HepG2 (cell line): ENCODE measurements around the gene FMN2. TPM values are rescaled to one million over a fixed set of nuclear protein-coding genes. Genes with fewer than 3 reads are reported as not detected.

Experiments
- ATAC-seq: fragments of 200-7000 bp; cut with Tn5 transposase; 3 replicates; pipeline ENCODE4 v1.9.1; 2020; ENCODE audit warnings: mild to moderate bottlenecking, moderate library complexity
- BruUV-seq: library from RNA; stranded (reverse); fragments of 400-500 nt; replicated peaks from 2 replicates; lab custom pipeline; 2021; lab: Mats Ljungman, UMichigan
- CTCF ChIA-PET: fragments of 300-600 bp; formaldehyde crosslinking; extraction: SDS; loops from one replicate; lab custom pipeline; 2021; ENCODE audit warnings: low total read pairs, inconsistent platforms, low intra/inter-chr PET ratio; lab: Yijun Ruan, JAX
- POLR2A ChIA-PET: fragments of 350-600 bp; sonication (Branson Sonifier 250); formaldehyde crosslinking; loops from one replicate; lab custom pipeline; 2020; ENCODE audit warnings: antibody characterized with exemption, inconsistent platforms; lab: Yijun Ruan, JAX
- DNase-seq: peaks from one replicate; pipeline ENCODE4 v3.0.0-alpha.2; 2015; ENCODE audit warnings: low spot score
- FAIRE-seq: peaks from 3 replicates; lab custom pipeline; 2011; peaks lifted over from hg19 to GRCh38; lab: Jason Lieb, UNC
- H2AFZ ChIP-seq: one replicate; pipeline ENCODE4 v1.6.1; 2011; ENCODE audit warnings: low read length, inconsistent platforms
- H3K27ac ChIP-seq: fragments of 300-600 bp; 3 replicates; pipeline ENCODE4 v1.8.0; 2011; ENCODE audit warnings: mixed run types, mild to moderate bottlenecking, mixed read lengths, low read length, inconsistent platforms; ENCODE audit not compliant: insufficient read depth; ENCODE audit errors: extremely low read length
- H3K27me3 ChIP-seq, 2 experiments: fragments of 200-600 bp in 1 of 2; 2 replicates in 1 of 2; 3 replicates in 1 of 2; pipeline versions ENCODE4 v1.6.0 to v1.8.0; 2011; ENCODE audit warnings: low read length in 2 of 2, mild to moderate bottlenecking in 2 of 2, moderate library complexity in 2 of 2, inconsistent platforms in 1 of 2; ENCODE audit not compliant: insufficient read depth in 2 of 2, control insufficient read depth in 1 of 2
- H3K36me3 ChIP-seq, 2 experiments: fragments of 200-600 bp in 1 of 2; replicated peaks in 1 of 2; 2 replicates in 1 of 2; 3 replicates in 1 of 2; pipeline versions ENCODE4 v1.5.1 to v1.8.0; 2011; ENCODE audit warnings: low read length in 2 of 2, inconsistent platforms in 1 of 2; ENCODE audit not compliant: insufficient read depth in 2 of 2, control insufficient read depth in 1 of 2
- H3K4me1 ChIP-seq: 2 replicates; pipeline ENCODE4 v1.5.1; 2012; ENCODE audit warnings: low read length, inconsistent platforms; ENCODE audit not compliant: insufficient read depth
- H3K4me2 ChIP-seq: 2 replicates; pipeline ENCODE4 v1.6.0; 2011; ENCODE audit warnings: low read depth, low read length, inconsistent platforms
- H3K4me3 ChIP-seq, 3 experiments: fragments of 200-600 bp in 1 of 3; sonication (generic), shearing (Covaris generic) in 1 of 3; replicated peaks in 1 of 3; 2 replicates each; pipeline ENCODE4 v1.5.1; 2011 to 2016; ENCODE audit warnings: low read length in 3 of 3, inconsistent platforms in 2 of 3, low read depth in 2 of 3, mild to moderate bottlenecking in 2 of 3, control low read depth in 1 of 3, mixed read lengths in 1 of 3; ENCODE audit not compliant: insufficient read depth in 1 of 3
- H3K79me2 ChIP-seq: one replicate; pipeline ENCODE4 v1.6.1; 2011; ENCODE audit warnings: low read length, inconsistent platforms; ENCODE audit not compliant: insufficient read depth
- H3K9ac ChIP-seq: 2 replicates; pipeline ENCODE4 v1.6.0; 2011; ENCODE audit warnings: mild to moderate bottlenecking, low read depth, low read length, inconsistent platforms; ENCODE audit not compliant: insufficient read depth
- H3K9me3 ChIP-seq: 2 replicates; pipeline ENCODE4 v1.5.1; 2012; ENCODE audit warnings: mild to moderate bottlenecking, low read length
- H4K20me1 ChIP-seq: 2 replicates; pipeline ENCODE4 v1.6.0; 2011; ENCODE audit warnings: inconsistent platforms, mild to moderate bottlenecking, low read length, moderate library complexity; ENCODE audit not compliant: insufficient read depth
- BCL3 ChIP-seq: sonication (generic); formaldehyde crosslinking; IDR thresholded peaks from 2 replicates; pipeline ENCODE4 v1.5.1; 2020; ENCODE audit warnings: mild to moderate bottlenecking, missing genetic modification reagents, moderate library complexity
- CERS6 ChIP-seq: sonication (generic); formaldehyde crosslinking; IDR thresholded peaks from 2 replicates; pipeline ENCODE4 v1.5.0; 2020; ENCODE audit warnings: missing genetic modification reagents
- FOXA1 ChIP-seq, 2 experiments: fragments of 450-650 bp in 1 of 2; sonication (generic) in 1 of 2; formaldehyde crosslinking in 1 of 2; IDR thresholded peaks; 2 replicates each; pipeline versions ENCODE4 v1.4.0 to v1.6.1; 2016 to 2020; ENCODE audit warnings: missing genetic modification reagents in 1 of 2
- KDM2A ChIP-seq: sonication (generic); formaldehyde crosslinking; IDR thresholded peaks from 2 replicates; pipeline ENCODE4 v1.4.0; 2020; ENCODE audit warnings: low read depth, missing genetic modification reagents, borderline replicate concordance
- MED13 ChIP-seq: sonication (generic); formaldehyde crosslinking; IDR thresholded peaks from 2 replicates; pipeline ENCODE4 v1.5.0; 2020; ENCODE audit warnings: missing genetic modification reagents
- PAWR ChIP-seq: sonication (generic); formaldehyde crosslinking; IDR thresholded peaks from 2 replicates; pipeline ENCODE4 v1.4.0; 2020; ENCODE audit warnings: missing genetic modification reagents, mild to moderate bottlenecking, borderline replicate concordance
- PCBP2 ChIP-seq: fragments of 200-400 bp; formaldehyde crosslinking; optimal IDR thresholded peaks from 2 replicates; pipeline ENCODE3; 2018; ENCODE audit warnings: low read length, low read depth; ENCODE audit not compliant: poor library complexity, severe bottlenecking
- RFXAP ChIP-seq: sonication (generic); formaldehyde crosslinking; IDR thresholded peaks from 2 replicates; pipeline ENCODE4 v1.4.0; 2020; ENCODE audit warnings: missing genetic modification reagents, borderline replicate concordance
- SMYD3 ChIP-seq: sonication (generic); formaldehyde crosslinking; IDR thresholded peaks from 2 replicates; pipeline ENCODE4 v1.8.1; 2023; ENCODE audit warnings: mild to moderate bottlenecking, missing genetic modification reagents
- SOX13 ChIP-seq, 3 experiments: fragments of 450-650 bp in 1 of 3; sonication (generic) in 1 of 3; formaldehyde crosslinking in 1 of 3; IDR thresholded peaks in 2 of 3; conservative IDR thresholded peaks in 1 of 3; 2 replicates each; pipeline versions ENCODE4 v1.5.0 to v1.6.1; 2016 to 2020; ENCODE audit warnings: antibody characterized with exemption in 1 of 3, mild to moderate bottlenecking in 1 of 3, missing compliant biosample characterization in 1 of 3, missing genetic modification reagents in 1 of 3, moderate library complexity in 1 of 3
- SP4 ChIP-seq: sonication (generic); formaldehyde crosslinking; IDR thresholded peaks from 2 replicates; pipeline ENCODE4 v1.8.1; 2023; ENCODE audit warnings: mild to moderate bottlenecking, missing genetic modification reagents
- ZNF292 ChIP-seq: sonication (generic); formaldehyde crosslinking; IDR thresholded peaks from 2 replicates; pipeline ENCODE4 v1.8.1; 2022; ENCODE audit warnings: mild to moderate bottlenecking, low read depth, missing genetic modification reagents, borderline replicate concordance
- ZNF501 ChIP-seq: sonication (generic); formaldehyde crosslinking; IDR thresholded peaks from 2 replicates; pipeline ENCODE4 v1.5.1; 2020; ENCODE audit warnings: mild to moderate bottlenecking, moderate library complexity, missing genetic modification reagents
- ZNF546 ChIP-seq: sonication (generic); formaldehyde crosslinking; conservative IDR thresholded peaks from 2 replicates; pipeline ENCODE4 v1.8.1; 2023; ENCODE audit warnings: mild to moderate bottlenecking, missing genetic modification reagents
- ZNF572 ChIP-seq: sonication (generic); formaldehyde crosslinking; IDR thresholded peaks from 2 replicates; pipeline ENCODE4 v1.5.1; 2020; ENCODE audit warnings: mild to moderate bottlenecking, missing genetic modification reagents
- ZNF670 ChIP-seq: sonication (generic); formaldehyde crosslinking; IDR thresholded peaks from 2 replicates; pipeline ENCODE4 v1.8.0; 2022; ENCODE audit warnings: mild to moderate bottlenecking, missing genetic modification reagents, borderline replicate concordance
- ZNF879 ChIP-seq: sonication (generic); formaldehyde crosslinking; IDR thresholded peaks from 2 replicates; pipeline ENCODE4 v1.8.1; 2023; ENCODE audit warnings: missing genetic modification reagents
- WGBS: methylation state at CpG from one replicate; pipeline ENCODE4 v1.1.6; 2017; ENCODE audit warnings: low lambda C conversion rate; 5-methylcytosine and 5-hydroxymethylcytosine counted together
- in situ Hi-C: cut with HindIII; loops from 2 replicates; pipeline ENCODE4 v1.10.0; 2017; ENCODE audit warnings: low pct_unique_long_range_greater_than_20kb; ENCODE audit not compliant: extremely low pct_ligation_motif_present
- intact Hi-C: fragments of 100-400 bp; cut with micrococcal nuclease; formaldehyde crosslinking; loops from one replicate; pipeline ENCODE4 v1.10.0; 2022; ENCODE audit not compliant: unreplicated experiment
- polyA plus RNA-seq, 8 experiments: library from polyadenylated mRNA; depleted of rRNA in 3 of 8; stranded (reverse) in 7 of 8; unstranded in 1 of 8; fragments of >200 nt; fragmentation: Illumina TruSeq in 4 of 8; extraction: Trizol in 4 of 8; gene quantifications; 2 replicates each; pipeline versions ENCODE4 v1.2.1 to v1.2.3, GENCODE V29; 2011 to 2016; ENCODE audit warnings: low read depth in 4 of 8, missing spikeins in 1 of 8, mixed read lengths in 1 of 8; ENCODE audit not compliant: insufficient read depth in 1 of 8
- total RNA-seq, 5 experiments: library from RNA; depleted of rRNA; stranded (reverse); fragments of >200 nt; fragmentation: Illumina TruSeq; extraction: Trizol; gene quantifications; 2 replicates each; pipeline ENCODE4 v1.2.3, GENCODE V29; 2016; ENCODE audit warnings: low read depth in 1 of 5
- TF ChIP-seq, protein P1 (sequence below): conservative IDR thresholded peaks from 2 replicates; pipeline ENCODE4 v1.6.1; 2018; ENCODE audit warnings: missing genetic modification reagents
- TF ChIP-seq, protein P2 (sequence below): IDR thresholded peaks from 2 replicates; pipeline ENCODE4 v1.6.1; 2016; ENCODE audit warnings: missing compliant biosample characterization, missing genetic modification reagents, borderline replicate concordance

The FMN2 gene
- total and polyA plus RNA-seq, 2 of the 13 experiments (the other 11 are each of a cell fraction or from before 2014, with no cell fraction given) = not detected

DNA sequence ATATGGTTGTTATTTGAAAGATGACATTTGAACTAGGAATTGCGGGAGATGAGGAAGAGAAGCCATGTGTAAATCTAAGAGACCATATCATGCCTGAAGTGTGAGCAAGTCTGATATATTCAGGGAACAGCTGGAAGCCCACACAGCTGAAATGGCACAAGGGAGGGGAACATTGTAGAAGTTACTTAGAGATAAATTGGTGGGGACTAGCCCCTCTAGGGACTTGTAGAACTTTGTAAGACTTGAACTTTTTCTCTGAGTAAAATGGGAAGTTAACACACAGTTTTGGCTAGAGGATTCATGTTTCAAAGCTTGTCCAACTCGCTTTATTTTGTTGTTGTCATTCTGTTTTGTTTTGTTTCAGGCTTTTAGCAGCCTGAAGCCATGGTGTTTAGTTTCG, 216.4 kb downstream of the FMN2 start (continued):
- TF ChIP-seq ZNF572 (CRISPR knock-in tag) (no peak), SP4 (CRISPR knock-in tag) (no peak), ZNF292 (CRISPR knock-in tag) (no peak), ZNF879 (no peak)

- no peaks in the 10 kb centered on the region for H4K20me1 ChIP-seq
- H3K27me3 ChIP-seq = no peaks in the 10 kb centered on the region
- intact Hi-C loops = no loop called here
- H2AFZ ChIP-seq = no peak overlapping the region
- CTCF ChIA-PET = no interaction called here
- no peaks in the 10 kb centered on the region for H3K4me1 ChIP-seq
- no peak overlapping the region for H3K9ac ChIP-seq
- 0% methylated on average over 4 of the region's 4 CpGs for WGBS
- ATAC-seq = no peak
- DNase-seq = no peak
- TF ChIP-seq KDM2A (CRISPR knock-in tag) = no peak
- TF ChIP-seq, protein P1, sequence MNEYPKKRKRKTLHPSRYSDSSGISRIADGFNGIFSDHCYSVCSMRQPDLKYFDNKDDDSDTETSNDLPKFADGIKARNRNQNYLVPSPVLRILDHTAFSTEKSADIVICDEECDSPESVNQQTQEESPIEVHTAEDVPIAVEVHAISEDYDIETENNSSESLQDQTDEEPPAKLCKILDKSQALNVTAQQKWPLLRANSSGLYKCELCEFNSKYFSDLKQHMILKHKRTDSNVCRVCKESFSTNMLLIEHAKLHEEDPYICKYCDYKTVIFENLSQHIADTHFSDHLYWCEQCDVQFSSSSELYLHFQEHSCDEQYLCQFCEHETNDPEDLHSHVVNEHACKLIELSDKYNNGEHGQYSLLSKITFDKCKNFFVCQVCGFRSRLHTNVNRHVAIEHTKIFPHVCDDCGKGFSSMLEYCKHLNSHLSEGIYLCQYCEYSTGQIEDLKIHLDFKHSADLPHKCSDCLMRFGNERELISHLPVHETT (CRISPR knock-in tag) = no peak
- no peak for TF ChIP-seq PCBP2
- TF ChIP-seq SMYD3 (CRISPR knock-in tag) = no peak
- TF ChIP-seq, protein P2, sequence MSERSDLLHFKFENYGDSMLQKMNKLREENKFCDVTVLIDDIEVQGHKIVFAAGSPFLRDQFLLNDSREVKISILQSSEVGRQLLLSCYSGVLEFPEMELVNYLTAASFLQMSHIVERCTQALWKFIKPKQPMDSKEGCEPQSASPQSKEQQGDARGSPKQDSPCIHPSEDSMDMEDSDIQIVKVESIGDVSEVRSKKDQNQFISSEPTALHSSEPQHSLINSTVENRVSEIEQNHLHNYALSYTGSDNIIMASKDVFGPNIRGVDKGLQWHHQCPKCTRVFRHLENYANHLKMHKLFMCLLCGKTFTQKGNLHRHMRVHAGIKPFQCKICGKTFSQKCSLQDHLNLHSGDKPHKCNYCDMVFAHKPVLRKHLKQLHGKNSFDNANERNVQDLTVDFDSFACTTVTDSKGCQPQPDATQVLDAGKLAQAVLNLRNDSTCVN (CRISPR knock-in tag) = no peak
- TF ChIP-seq RFXAP (CRISPR knock-in tag) = no peak
- no peak for TF ChIP-seq BCL3
- TF ChIP-seq CERS6 (CRISPR knock-in tag) = no peak
- TF ChIP-seq ZNF546 (CRISPR knock-in tag) = no peak
- TF ChIP-seq SOX13 (IDR thresholded peaks at IDR 0.05) = no peak
- no peak for TF ChIP-seq SOX13 (CRISPR knock-in tag; conservative IDR thresholded peaks at IDR 0.05 in 1 of 2, IDR thresholded peaks at IDR 0.05 in 1 of 2)
- TF ChIP-seq MED13 (CRISPR knock-in tag) = no peak
- TF ChIP-seq PAWR (CRISPR knock-in tag) = no peak
- no peak for TF ChIP-seq ZNF670 (CRISPR knock-in tag)
- TF ChIP-seq ZNF501 (CRISPR knock-in tag) = no peak
- TF ChIP-seq FOXA1 (IDR thresholded peaks at IDR 0.05) = no peak
- TF ChIP-seq FOXA1 (CRISPR knock-in tag; IDR thresholded peaks at IDR 0.05) = no peak
- TF ChIP-seq, all 625 proteins: peak for 0
- H3K27ac ChIP-seq = no peak overlapping the region
- FAIRE-seq = no peak
- no peaks in the 10 kb centered on the region for H3K79me2 ChIP-seq
- no TSS peak for BruUV-seq
- no peak overlapping the region for H3K4me2 ChIP-seq
- no peaks in the 10 kb centered on the region for H3K9me3 ChIP-seq
- POLR2A ChIA-PET = no interaction called here
- H3K4me3 ChIP-seq = no peak overlapping the region
- no peaks in the 10 kb centered on the region for H3K36me3 ChIP-seq
- in situ Hi-C loops = no loop called here
These were observed 218.1 kb downstream of the FMN2 start for GRCh38 chr1:240309769-240310168.
